Measurements from ENCODE around the gene RCAN1.

DNA sequence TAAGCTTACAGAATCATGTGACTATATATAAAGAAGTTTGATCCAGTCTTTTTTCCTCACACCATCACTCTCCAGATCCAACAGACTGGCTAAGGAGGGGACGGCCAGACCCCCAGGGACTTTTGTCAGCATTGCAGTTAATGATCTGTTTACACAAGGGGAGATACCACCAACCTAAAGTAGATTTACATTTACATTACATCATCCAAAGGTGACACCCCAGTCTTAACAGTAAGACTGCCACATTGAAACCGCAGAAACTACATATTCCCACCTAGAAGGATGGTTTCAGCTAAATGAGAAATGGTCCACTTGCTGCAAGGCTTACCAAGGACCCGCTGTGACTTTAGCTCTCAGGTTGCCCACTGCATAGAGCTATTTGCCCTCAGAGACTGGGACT, 3.4 kb downstream of the RCAN1 start:
- TF ChIP-seq TAF1 (IDR thresholded peaks at IDR 0.05; ENCODE audit: low read depth, low read length), result no peak
- no peak for TF ChIP-seq POLR2A (IDR thresholded peaks at IDR 0.05; ENCODE audit: low read depth, low read length)

Data from GM12891 (cell line).